Progenitor cell of endocrine pancreas (in vitro differentiated cells): ENCODE data around the gene ANKS6. TPM values are rescaled to one million over a fixed set of nuclear protein-coding genes. Genes with fewer than 3 reads are reported as not detected.

ENCODE experiments used
- DNase-seq: peaks from one replicate; pipeline ENCODE4 v3.0.0; 2021; ENCODE audit warnings: low spot score; ENCODE audit not compliant: unreplicated experiment
- H3K27ac Mint-ChIP-seq: 2 replicates; pipeline ENCODE4 v1.8.0; 2021; ENCODE audit warnings: mild to moderate bottlenecking, moderate library complexity, mixed read lengths
- H3K27me3 Mint-ChIP-seq: 2 replicates; pipeline ENCODE4 v1.8.0; 2021; ENCODE audit warnings: mixed read lengths
- H3K36me3 Mint-ChIP-seq: 2 replicates; pipeline ENCODE4 v1.8.0; 2022; ENCODE audit warnings: mixed read lengths; ENCODE audit not compliant: insufficient read depth
- H3K4me1 Mint-ChIP-seq: 2 replicates; pipeline ENCODE4 v1.8.0; 2021; ENCODE audit warnings: low read depth, mixed read lengths
- H3K4me3 Mint-ChIP-seq: 2 replicates; pipeline ENCODE4 v1.8.0; 2021; ENCODE audit warnings: low read depth, mild to moderate bottlenecking, moderate library complexity, mixed read lengths
- H3K9me3 Mint-ChIP-seq: 2 replicates; pipeline ENCODE4 v1.8.0; 2021; ENCODE audit warnings: low read depth, mixed read lengths
- CTCF ChIP-seq: fragments of 200-600 bp; sonication (generic); IDR thresholded peaks from one replicate; pipeline ENCODE4 v1.5.0; 2021; ENCODE audit warnings: antibody characterized with exemption, mild to moderate bottlenecking; ENCODE audit not compliant: unreplicated experiment
- total RNA-seq: library from RNA; stranded (reverse); gene quantifications from 2 replicates; pipeline ENCODE4 v1.2.1, GENCODE V29; 2021

Gene ANKS6
- total RNA-seq, 1 donor from 2014 or later = 39.7 TPM

GRCh38 chr9:98743818-98744611 lies 52.3 kb downstream of the ANKS6 start:
- Mint-ChIP-seq H3K27ac (no peak overlapping the region), H3K36me3 (peaks cover 16% of the 10 kb centered on the region), H3K27me3 (no peaks in the 10 kb centered on the region), H3K4me3 (no peak overlapping the region), H3K4me1 (no peaks in the 10 kb centered on the region), H3K9me3 (peaks cover 3% of the 10 kb centered on the region)
- DNase-seq = no peak
- TF ChIP-seq CTCF = no peak

- no peak for TF ChIP-seq CTCF
- no peaks in the 10 kb centered on the region for H3K4me1 Mint-ChIP-seq
- H3K4me3 Mint-ChIP-seq = no peak overlapping the region
- DNase-seq = no peak
- H3K9me3 Mint-ChIP-seq = peaks cover 9% of the 10 kb centered on the region
- no peak overlapping the region for H3K27ac Mint-ChIP-seq
- peaks cover 19% of the 10 kb centered on the region for H3K36me3 Mint-ChIP-seq
- H3K27me3 Mint-ChIP-seq = no peaks in the 10 kb centered on the region
Measured at GRCh38 chr9:98743329-98743728, 53.0 kb downstream of the ANKS6 start.

- Mint-ChIP-seq H3K4me3 (no peak overlapping the region), H3K27ac (no peak overlapping the region), H3K36me3 (peaks cover 23% of the 10 kb centered on the region), H3K9me3 (peaks cover 16% of the 10 kb centered on the region), H3K27me3 (no peaks in the 10 kb centered on the region), H3K4me1 (no peaks in the 10 kb centered on the region)
- no peak for TF ChIP-seq CTCF
- no peak for DNase-seq
Measured at GRCh38 chr9:98742325-98743280, 53.8 kb downstream of the ANKS6 start.

- H3K27me3 Mint-ChIP-seq = no peaks in the 10 kb centered on the region
- DNase-seq = no peak
- H3K9me3 Mint-ChIP-seq = peaks cover 18% of the 10 kb centered on the region
- H3K36me3 Mint-ChIP-seq = peaks cover 38% of the 10 kb centered on the region
- H3K27ac Mint-ChIP-seq = no peak overlapping the region
- H3K4me1 Mint-ChIP-seq = peaks cover 4% of the 10 kb centered on the region
- H3K4me3 Mint-ChIP-seq = no peak overlapping the region
- no peak for TF ChIP-seq CTCF
Measured at GRCh38 chr9:98740226-98740881, 56.0 kb downstream of the ANKS6 start.

GRCh38 chr9:98738741-98739140 lies 57.6 kb downstream of the ANKS6 start:
- H3K4me3 Mint-ChIP-seq = no peak overlapping the region
- no peak for DNase-seq
- H3K36me3 Mint-ChIP-seq = peaks cover 36% of the 10 kb centered on the region
- H3K27me3 Mint-ChIP-seq = no peaks in the 10 kb centered on the region
- H3K27ac Mint-ChIP-seq = no peak overlapping the region
- H3K9me3 Mint-ChIP-seq = peaks cover 18% of the 10 kb centered on the region
- no peak for TF ChIP-seq CTCF
- peaks cover 4% of the 10 kb centered on the region for H3K4me1 Mint-ChIP-seq
